ENCODE data around the gene NSF.

Gene NSF

GRCh38 chr17:46803544-46803943 lies 213.1 kb downstream of the NSF start:
- Histone ChIP-seq H3K4me3 (ENCODE audit: low read length) (no peak overlapping the region), H3K4me1 (ENCODE audit: control insufficient read depth, low read length) (no peaks in the 10 kb centered on the region), H3K9me2 (replicated peaks; ENCODE audit: control insufficient read depth, low read length) (no peaks in the 10 kb centered on the region), H3K79me2 (ENCODE audit: control insufficient read depth, low read length) (no peaks in the 10 kb centered on the region), H3K27me3 (ENCODE audit: control insufficient read depth, low read length) (no peaks in the 10 kb centered on the region), H4K20me1 (ENCODE audit: control insufficient read depth, insufficient read depth, low read depth, low read length) (no peaks in the 10 kb centered on the region), H3K9me3 (ENCODE audit: control insufficient read depth, insufficient read depth, low read length) (no peaks in the 10 kb centered on the region), H3K36me3 (ENCODE audit: control insufficient read depth, low read length) (no peaks in the 10 kb centered on the region), H3F3A (ENCODE audit: control insufficient read depth, insufficient read depth) (no peaks in the 10 kb centered on the region), H3K27ac (ENCODE audit: low read depth, low read length) (no peak overlapping the region), H3K4me2 (ENCODE audit: low read length) (no peak overlapping the region)
- no peak for TF ChIP-seq EZH2phosphoT487 (IDR thresholded peaks at IDR 0.05; ENCODE audit: borderline replicate concordance, low read length)
- no peak for TF ChIP-seq CTCF (IDR thresholded peaks at IDR 0.05; ENCODE audit: low read depth, low read length, poor library complexity, severe bottlenecking)

- H4K20me1 ChIP-seq (ENCODE audit: control insufficient read depth, insufficient read depth, low read depth, low read length): no peaks in the 10 kb centered on the region
- H3K4me2 ChIP-seq (ENCODE audit: low read length): no peak overlapping the region
- no peaks in the 10 kb centered on the region for H3K9me3 ChIP-seq (ENCODE audit: control insufficient read depth, insufficient read depth, low read length)
- no peak overlapping the region for H3K27ac ChIP-seq (ENCODE audit: low read depth, low read length)
- no peaks in the 10 kb centered on the region for H3K4me1 ChIP-seq (ENCODE audit: control insufficient read depth, low read length)
- H3K27me3 ChIP-seq (ENCODE audit: control insufficient read depth, low read length): no peaks in the 10 kb centered on the region
- H3K4me3 ChIP-seq (ENCODE audit: low read length): no peak overlapping the region
- no peaks in the 10 kb centered on the region for H3F3A ChIP-seq (ENCODE audit: control insufficient read depth, insufficient read depth)
- H3K36me3 ChIP-seq (ENCODE audit: control insufficient read depth, low read length): no peaks in the 10 kb centered on the region
- TF ChIP-seq CTCF (IDR thresholded peaks at IDR 0.05; ENCODE audit: low read depth, low read length, poor library complexity, severe bottlenecking): no peak
- no peak for TF ChIP-seq EZH2phosphoT487 (IDR thresholded peaks at IDR 0.05; ENCODE audit: borderline replicate concordance, low read length)
- H3K9me2 ChIP-seq (replicated peaks; ENCODE audit: control insufficient read depth, low read length): no peaks in the 10 kb centered on the region
- no peaks in the 10 kb centered on the region for H3K79me2 ChIP-seq (ENCODE audit: control insufficient read depth, low read length)
Observed at GRCh38 chr17:46805771-46806170, 215.3 kb downstream of the NSF start.
